ENCODE data around the gene KCNH1.

DNA sequence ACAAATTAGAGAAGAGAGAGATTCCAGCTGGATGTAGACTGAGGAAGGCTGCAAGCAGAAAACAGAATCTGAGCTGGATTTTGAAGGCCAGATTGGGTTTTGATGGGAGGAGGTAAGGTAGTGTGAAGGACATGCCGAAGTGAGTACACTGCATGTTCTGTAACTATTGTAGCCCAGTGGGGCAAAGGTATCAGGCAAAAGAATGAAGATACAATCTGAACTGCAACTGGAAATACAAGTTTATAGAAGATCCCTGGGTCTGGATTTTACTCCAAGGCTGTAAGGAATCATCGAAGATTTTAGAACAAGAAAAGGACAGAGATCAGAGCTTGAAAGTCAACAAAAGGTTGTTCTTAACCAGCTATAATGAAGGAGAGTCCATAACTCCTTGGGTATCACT lies 382.0 kb downstream of the KCNH1 start:
- TF ChIP-seq CEBPB (IDR thresholded peaks at IDR 0.05) (no peak), NFIC (IDR thresholded peaks at IDR 0.05) (no peak), EGR1 (IDR thresholded peaks at IDR 0.05) (no peak), RAD21 (IDR thresholded peaks at IDR 0.05; ENCODE audit: low read depth) (no peak), YY1 (IDR thresholded peaks at IDR 0.05; ENCODE audit: low read depth) (no peak), CREB1 (IDR thresholded peaks at IDR 0.05; ENCODE audit: low read depth) (no peak), TAF1 (IDR thresholded peaks at IDR 0.05; ENCODE audit: low read depth) (no peak), EP300 (IDR thresholded peaks at IDR 0.05; ENCODE audit: borderline replicate concordance) (no peak), FOXM1 (IDR thresholded peaks at IDR 0.05; ENCODE audit: borderline replicate concordance, low read depth) (no peak), TCF12 (IDR thresholded peaks at IDR 0.05; ENCODE audit: low read depth) (no peak)
- TF ChIP-seq, protein P1, sequence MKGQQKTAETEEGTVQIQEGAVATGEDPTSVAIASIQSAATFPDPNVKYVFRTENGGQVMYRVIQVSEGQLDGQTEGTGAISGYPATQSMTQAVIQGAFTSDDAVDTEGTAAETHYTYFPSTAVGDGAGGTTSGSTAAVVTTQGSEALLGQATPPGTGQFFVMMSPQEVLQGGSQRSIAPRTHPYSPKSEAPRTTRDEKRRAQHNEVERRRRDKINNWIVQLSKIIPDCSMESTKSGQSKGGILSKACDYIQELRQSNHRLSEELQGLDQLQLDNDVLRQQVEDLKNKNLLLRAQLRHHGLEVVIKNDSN (IDR thresholded peaks at IDR 0.05) = no peak
- TF ChIP-seq, protein P2, sequence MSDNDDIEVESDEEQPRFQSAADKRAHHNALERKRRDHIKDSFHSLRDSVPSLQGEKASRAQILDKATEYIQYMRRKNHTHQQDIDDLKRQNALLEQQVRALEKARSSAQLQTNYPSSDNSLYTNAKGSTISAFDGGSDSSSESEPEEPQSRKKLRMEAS (IDR thresholded peaks at IDR 0.05) = no peak
